C4-2B (cell line): Measurements from ENCODE around the gene HSPA1A.
A peak's percentile ranks its signal among the peaks of the same experiment; 100 is the strongest.

Experiments used
- H3K27ac ChIP-seq: fragments of 450-650 bp; 2 replicates; pipeline ENCODE4 v1.5.1; 2017
- ZFX ChIP-seq: fragments of 450-650 bp; IDR thresholded peaks from 2 replicates; pipeline ENCODE4 v1.6.1; 2017
- TF ChIP-seq, protein P1 (sequence below): fragments of 450-650 bp; conservative IDR thresholded peaks from 2 replicates; pipeline ENCODE4 v1.5.1; 2017; ENCODE audit warnings: mild to moderate bottlenecking

Gene HSPA1A

DNA sequence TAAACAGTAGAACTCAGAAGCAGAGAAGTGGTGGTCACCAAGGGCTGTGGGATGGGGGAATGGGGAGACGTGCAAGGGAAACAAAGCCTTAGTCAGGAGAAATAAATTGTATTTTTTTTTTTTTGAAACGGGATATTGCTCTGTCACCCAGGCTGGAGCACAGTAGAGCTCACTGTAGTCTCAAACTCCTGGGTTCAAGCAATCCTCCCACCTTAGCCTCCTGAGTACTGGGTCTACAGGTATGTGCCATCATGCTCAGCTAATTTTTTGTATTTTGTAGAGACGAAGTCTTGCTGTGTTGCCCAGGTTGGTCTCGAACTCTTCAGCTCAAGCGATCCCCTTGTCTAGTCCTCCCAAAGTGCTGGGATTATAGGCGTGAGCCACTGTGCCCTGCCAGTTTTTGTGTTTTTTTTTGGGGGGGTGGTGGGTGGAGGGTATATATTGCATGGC, 15.6 kb downstream of the HSPA1A start:
- H3K27ac ChIP-seq: peak overlapping the region; percentile 52
- no peak for TF ChIP-seq ZFX
- TF ChIP-seq, protein P1, sequence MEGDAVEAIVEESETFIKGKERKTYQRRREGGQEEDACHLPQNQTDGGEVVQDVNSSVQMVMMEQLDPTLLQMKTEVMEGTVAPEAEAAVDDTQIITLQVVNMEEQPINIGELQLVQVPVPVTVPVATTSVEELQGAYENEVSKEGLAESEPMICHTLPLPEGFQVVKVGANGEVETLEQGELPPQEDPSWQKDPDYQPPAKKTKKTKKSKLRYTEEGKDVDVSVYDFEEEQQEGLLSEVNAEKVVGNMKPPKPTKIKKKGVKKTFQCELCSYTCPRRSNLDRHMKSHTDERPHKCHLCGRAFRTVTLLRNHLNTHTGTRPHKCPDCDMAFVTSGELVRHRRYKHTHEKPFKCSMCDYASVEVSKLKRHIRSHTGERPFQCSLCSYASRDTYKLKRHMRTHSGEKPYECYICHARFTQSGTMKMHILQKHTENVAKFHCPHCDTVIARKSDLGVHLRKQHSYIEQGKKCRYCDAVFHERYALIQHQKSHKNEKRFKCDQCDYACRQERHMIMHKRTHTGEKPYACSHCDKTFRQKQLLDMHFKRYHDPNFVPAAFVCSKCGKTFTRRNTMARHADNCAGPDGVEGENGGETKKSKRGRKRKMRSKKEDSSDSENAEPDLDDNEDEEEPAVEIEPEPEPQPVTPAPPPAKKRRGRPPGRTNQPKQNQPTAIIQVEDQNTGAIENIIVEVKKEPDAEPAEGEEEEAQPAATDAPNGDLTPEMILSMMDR: no peak

DNA sequence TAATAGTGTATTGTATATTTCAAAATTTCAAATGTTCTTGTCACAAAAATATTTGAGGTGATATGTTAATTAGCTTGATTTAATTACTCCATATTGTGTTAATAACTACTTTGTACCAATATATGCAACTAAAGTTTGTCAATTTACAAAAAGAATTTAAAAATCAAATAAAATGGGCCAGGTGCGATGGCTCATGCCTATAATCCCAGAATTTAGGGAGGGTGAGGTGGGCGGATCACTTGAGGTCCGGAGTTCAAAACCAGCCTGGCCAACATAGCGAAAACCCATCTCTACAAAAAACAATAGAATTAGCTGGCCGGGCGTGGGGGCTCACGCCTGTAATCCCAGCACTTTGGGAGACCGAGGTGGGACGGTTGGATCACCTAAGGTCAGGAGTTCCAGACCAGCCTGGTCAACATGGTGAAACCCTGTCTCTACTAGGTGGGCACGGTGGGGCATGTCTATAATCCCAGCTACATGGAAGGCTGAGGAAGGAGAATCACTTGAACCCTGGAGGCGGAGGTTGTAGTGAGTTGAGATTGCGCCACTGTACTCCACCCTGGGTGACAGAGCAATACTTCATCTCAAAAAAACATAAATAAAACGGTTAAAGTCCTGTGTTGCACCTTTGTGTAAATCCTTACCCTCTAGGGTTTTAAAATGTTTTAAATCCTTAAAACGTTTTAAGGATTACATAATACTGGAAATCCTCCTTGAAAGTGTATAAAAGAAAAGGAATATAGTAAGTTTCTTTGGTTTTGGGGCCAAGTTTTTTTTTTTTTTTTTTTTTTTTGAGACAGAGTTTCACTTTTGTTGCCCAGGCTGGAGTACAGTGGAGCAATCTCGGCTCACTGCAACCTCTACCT, 16.2 kb downstream of the HSPA1A start:
- H3K27ac ChIP-seq: peak overlapping the region; percentile 52; the same call in 1 of the 2 replicates
- TF ChIP-seq ZFX: no peak
- TF ChIP-seq, protein P1: no peak

DNA sequence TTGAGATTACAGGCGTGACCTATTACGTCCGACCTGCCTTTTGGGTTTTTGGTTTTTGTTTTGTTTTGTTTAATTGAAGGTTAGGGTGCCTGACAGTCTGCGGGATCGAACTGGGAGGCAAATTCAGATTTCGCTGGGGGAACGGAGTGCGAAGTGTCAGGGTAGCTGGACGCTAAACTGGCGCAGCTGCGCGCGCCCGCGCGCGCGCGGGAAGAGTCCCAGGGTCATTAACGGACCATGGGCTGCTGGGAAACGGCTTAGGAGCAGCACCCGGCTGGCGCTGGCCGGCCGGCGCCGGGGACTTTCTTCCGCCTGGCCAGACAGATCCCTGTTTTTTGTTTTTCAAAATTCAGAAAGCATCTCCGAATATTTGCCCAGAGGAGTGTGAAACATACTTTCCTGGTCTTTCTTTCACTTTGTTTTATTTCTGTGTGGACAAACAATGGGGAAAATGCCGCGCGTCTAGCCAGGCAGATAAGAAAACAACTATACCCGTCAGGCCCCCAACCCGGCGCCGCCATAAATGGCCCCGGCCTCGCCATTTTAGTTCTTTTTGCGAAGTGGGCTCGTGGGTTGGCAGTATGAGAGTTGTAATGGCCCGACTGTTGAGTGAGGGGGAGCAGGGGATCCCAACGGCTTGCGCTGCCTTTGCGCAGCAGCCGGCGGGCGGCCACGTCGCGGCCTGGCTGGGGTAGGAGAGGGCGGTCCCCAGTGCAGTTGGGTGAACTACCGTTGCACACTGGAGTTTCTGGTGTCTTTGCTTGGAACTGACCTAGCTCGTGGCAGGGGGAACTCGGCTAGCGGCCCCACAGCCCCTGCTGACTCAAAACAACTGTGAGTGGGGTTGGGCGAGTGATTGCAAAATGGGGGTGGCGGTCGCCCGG, 19.3 kb downstream of the HSPA1A start:
- no peak for TF ChIP-seq ZFX
- TF ChIP-seq, protein P1: no peak
- peak overlapping the region; percentile 97 for H3K27ac ChIP-seq

DNA sequence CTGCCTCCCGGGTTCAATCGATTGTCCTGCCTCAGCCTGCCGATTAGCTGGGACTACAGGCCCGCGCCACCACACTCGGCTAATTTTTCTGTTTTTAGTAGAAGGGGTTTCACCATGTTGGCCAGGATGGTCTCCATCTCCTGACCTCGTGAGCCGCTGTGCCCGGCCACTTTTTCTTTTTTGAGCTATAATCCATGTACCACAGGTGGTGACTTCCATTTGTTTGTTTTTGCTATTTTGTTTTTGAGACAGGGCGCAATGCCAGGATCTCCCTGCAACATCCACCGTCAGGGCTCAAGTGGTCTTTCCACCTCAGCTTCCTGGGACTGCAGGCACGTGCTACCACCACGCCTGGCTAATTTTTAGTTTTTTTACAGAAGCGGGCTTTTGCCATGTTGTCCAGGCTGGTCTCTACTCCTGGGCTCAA, 20.7 kb downstream of the HSPA1A start:
- TF ChIP-seq, protein P1: no peak
- TF ChIP-seq ZFX: no peak
- peak overlapping the region; percentile 97 for H3K27ac ChIP-seq

DNA sequence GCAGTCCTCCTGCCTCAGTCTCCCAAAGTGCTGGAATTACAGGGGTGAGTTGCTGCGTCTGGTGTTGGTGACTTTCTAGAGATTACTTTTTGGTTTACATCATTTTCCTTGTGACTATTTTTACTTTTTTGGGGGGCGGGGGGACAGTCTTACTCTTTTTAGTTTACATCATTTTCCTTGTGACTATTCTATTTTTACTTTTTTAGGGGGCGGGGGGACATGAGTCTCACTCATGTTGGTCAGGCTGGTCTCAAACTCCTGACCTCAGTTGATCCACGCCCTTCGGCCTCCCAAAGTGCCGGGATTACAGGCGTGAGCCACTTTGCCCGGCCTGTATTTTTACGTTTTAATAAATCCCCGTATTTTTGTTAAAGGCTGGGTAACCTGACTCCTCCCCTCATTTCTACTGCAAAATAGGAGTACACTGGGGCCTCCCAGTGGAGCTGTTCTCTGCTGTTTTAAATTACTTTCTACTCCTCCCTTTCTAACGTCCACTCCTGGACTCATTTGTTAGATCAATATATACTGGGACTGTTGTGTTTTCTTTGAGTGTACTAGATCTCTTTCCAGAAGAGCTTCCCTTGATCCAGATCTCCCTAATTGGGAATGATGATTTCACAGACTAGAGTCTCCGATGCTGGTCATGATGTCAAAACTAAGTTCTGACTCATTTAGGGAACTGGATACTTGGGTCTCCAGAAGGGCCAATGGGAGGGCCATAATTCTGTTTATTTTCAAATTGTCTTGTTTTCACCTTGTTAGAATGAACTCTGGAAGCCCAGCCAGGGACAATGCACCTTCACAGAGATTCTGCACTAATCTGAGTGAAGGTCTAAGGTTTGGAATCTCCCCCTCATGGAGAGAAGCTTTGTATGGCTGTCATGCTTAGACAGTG, 21.4 kb downstream of the HSPA1A start:
- TF ChIP-seq, protein P1: no peak
- no peak for TF ChIP-seq ZFX
- peak overlapping the region; percentile 97 for H3K27ac ChIP-seq

DNA sequence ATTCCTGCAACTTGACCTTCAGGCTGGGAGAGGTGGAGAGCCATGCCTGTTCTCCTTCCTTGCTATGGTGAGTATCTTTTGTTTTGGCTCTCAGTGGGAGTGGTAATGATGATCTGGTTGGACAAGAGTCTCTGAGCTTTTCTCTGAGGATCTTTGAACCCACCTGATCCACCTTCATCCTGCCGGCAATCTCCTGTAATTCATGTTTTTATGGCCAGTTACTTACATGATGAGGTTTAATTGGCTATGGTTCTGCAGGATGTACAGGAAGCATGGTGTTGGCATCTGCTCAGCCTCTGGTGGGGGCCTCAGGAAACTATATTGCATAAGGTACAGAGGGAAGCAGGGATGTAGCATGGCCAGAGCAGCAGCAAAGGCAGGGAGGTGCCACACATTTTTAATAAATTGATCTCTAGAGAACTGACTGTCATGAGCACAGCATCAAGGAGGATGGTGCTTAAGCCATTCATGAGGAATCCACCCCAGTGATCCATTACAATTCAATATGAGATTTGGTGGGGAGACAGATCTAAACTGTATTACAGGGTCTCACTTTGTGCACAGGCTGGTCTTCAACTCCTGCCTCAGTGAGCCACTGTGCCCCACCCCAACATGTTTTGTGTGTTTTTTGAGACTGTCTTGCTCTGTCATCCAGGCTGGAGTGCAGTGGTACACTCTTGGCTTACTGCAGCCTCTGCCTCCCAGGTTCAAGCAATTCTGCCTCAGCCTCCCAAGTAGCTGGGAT, 22.2 kb downstream of the HSPA1A start:
- no peak for TF ChIP-seq ZFX
- TF ChIP-seq, protein P1: no peak
- H3K27ac ChIP-seq: peak overlapping the region; percentile 97; the same call in 1 of the 2 replicates

DNA sequence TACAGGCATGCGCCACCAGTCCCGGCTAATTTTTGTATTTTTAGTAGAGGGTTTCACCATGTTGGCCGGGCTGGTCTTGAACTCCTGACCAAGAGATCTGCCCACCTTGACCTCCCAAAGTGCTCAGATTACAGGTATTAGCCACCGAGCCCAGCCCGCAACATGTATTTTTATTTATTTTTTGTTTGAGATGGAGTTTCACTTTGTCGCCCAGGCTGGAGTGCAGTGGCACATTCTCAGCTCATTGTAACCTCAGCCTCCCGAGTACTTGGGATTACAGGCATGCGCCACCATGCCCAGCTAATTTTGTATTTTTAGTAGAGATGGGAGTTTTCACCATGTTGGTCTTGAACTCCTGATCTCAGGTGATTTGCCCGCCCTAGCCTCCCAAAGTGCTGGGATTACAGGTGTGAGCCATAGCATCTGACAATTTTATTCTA, 22.8 kb downstream of the HSPA1A start:
- H3K27ac ChIP-seq: peak overlapping the region; percentile 1; the same call in 1 of the 2 replicates
